SK-N-SH (cell line): ENCODE measurements around the gene KCNE2. TPM values are rescaled to one million over a fixed set of nuclear protein-coding genes. Genes with fewer than 3 reads are reported as not detected.

ENCODE experiments used
- CTCF ChIA-PET: fragments of 300-600, 350-600 bp; formaldehyde crosslinking; extraction: SDS; loops from one replicate; lab custom pipeline; 2021; lab: Yijun Ruan, JAX
- POLR2A ChIA-PET: fragments of 350-600 bp; sonication (Branson Sonifier 250); formaldehyde crosslinking; extraction: SDS; loops from one replicate; lab custom pipeline; 2020; ENCODE audit warnings: antibody characterized with exemption, inconsistent platforms; lab: Yijun Ruan, JAX
- DNase-seq: peaks from one replicate; pipeline ENCODE4 v3.0.0; 2012
- H2AFZ ChIP-seq: fragments of 200-600 bp; sonication (generic); 2 replicates; pipeline ENCODE4 v1.8.1; 2016; ENCODE audit warnings: antibody characterized with exemption, mild to moderate bottlenecking, low read depth
- H3F3A ChIP-seq: fragments of 200-600 bp; sonication (generic); replicated peaks from 2 replicates; pipeline ENCODE3; 2016; ENCODE audit warnings: antibody characterized with exemption, mild to moderate bottlenecking; ENCODE audit not compliant: insufficient read depth
- H3K27ac ChIP-seq, 2 experiments: fragments of 200-500 bp in 1 of 2; fragments of 200-600 bp in 1 of 2; sonication (Bioruptor generic) in 1 of 2; sonication (generic), shearing (Covaris generic) in 1 of 2; 2 replicates each; pipeline versions ENCODE4 v1.5.1 to v1.6.1; 2014 to 2016; ENCODE audit warnings: low read depth in 2 of 2, inconsistent platforms in 1 of 2, low read length in 1 of 2, mild to moderate bottlenecking in 1 of 2, mixed read lengths in 1 of 2
- H3K27me3 ChIP-seq: fragments of 200-600 bp; sonication (generic), shearing (Covaris generic); 2 replicates; pipeline ENCODE4 v1.6.1; 2016; ENCODE audit warnings: mixed run types; ENCODE audit not compliant: insufficient read depth
- H3K36me3 ChIP-seq, 2 experiments: fragments of 200-500 bp in 1 of 2; fragments of 200-600 bp in 1 of 2; sonication (Bioruptor generic) in 1 of 2; sonication (generic) in 1 of 2; replicated peaks in 1 of 2; 2 replicates each; pipeline versions ENCODE3 to v1.5.1; 2014 to 2016; ENCODE audit warnings: low read length in 1 of 2, mild to moderate bottlenecking in 1 of 2; ENCODE audit not compliant: insufficient read depth in 2 of 2, control insufficient read depth in 1 of 2
- H3K4me1 ChIP-seq, 2 experiments: fragments of 200-500 bp in 1 of 2; fragments of 200-600 bp in 1 of 2; sonication (Bioruptor generic) in 1 of 2; sonication (generic), shearing (Covaris generic) in 1 of 2; 2 replicates each; pipeline versions ENCODE4 v1.5.1 to v1.6.1; 2014 to 2016; ENCODE audit warnings: low read depth in 1 of 2, low read length in 1 of 2, mixed run types in 1 of 2; ENCODE audit not compliant: insufficient read depth in 2 of 2, control insufficient read depth in 1 of 2
- H3K4me2 ChIP-seq: fragments of 200-600 bp; sonication (generic), shearing (Covaris generic); 2 replicates; pipeline ENCODE4 v1.6.1; 2017; ENCODE audit warnings: mixed run types
- H3K4me3 ChIP-seq, 2 experiments: fragments of 200-500 bp in 1 of 2; fragments of 200-600 bp in 1 of 2; sonication (Bioruptor generic) in 1 of 2; sonication (generic), shearing (Covaris generic) in 1 of 2; 2 replicates each; pipeline versions ENCODE4 v1.5.1 to v1.8.1; 2014 to 2016; ENCODE audit warnings: low read depth in 2 of 2, inconsistent platforms in 1 of 2, low read length in 1 of 2, mild to moderate bottlenecking in 1 of 2, mixed read lengths in 1 of 2, moderate library complexity in 1 of 2
- H3K79me2 ChIP-seq: fragments of 200-600 bp; sonication (generic); 2 replicates; pipeline ENCODE4 v1.8.1; 2017; ENCODE audit warnings: mild to moderate bottlenecking; ENCODE audit not compliant: insufficient read depth
- H3K9ac ChIP-seq: fragments of 200-600 bp; sonication (generic); 2 replicates; pipeline ENCODE4 v1.6.1; 2017; ENCODE audit warnings: mixed run types
- H3K9me2 ChIP-seq: fragments of 200-600 bp; sonication (generic); 2 replicates; pipeline ENCODE4 v1.6.1; 2017; ENCODE audit warnings: mixed run types
- H3K9me3 ChIP-seq: fragments of 200-600 bp; sonication (generic); 2 replicates; pipeline ENCODE4 v1.6.1; 2017; ENCODE audit warnings: mixed run types, mild to moderate bottlenecking, moderate library complexity
- H4K20me1 ChIP-seq: fragments of 200-600 bp; sonication (generic); 2 replicates; pipeline ENCODE4 v1.6.1; 2017; ENCODE audit warnings: mild to moderate bottlenecking, mixed run types; ENCODE audit not compliant: insufficient read depth
- CTCF ChIP-seq: fragments of 200-600 bp; sonication (generic); IDR thresholded peaks from 2 replicates; pipeline ENCODE4 v1.6.1; 2017; ENCODE audit warnings: antibody characterized with exemption, mild to moderate bottlenecking, moderate library complexity
- FOSL2 ChIP-seq: IDR thresholded peaks from 2 replicates; pipeline ENCODE4 v1.4.0; 2012; ENCODE audit warnings: low read depth, mild to moderate bottlenecking, moderate library complexity, borderline replicate concordance
- FOXM1 ChIP-seq: IDR thresholded peaks from 2 replicates; pipeline ENCODE4 v1.4.0; 2012; ENCODE audit warnings: low read depth, mild to moderate bottlenecking
- IRF3 ChIP-seq: fragments of 150-350 bp; IDR thresholded peaks from 2 replicates; pipeline ENCODE4 v1.6.1; 2016; ENCODE audit warnings: mild to moderate bottlenecking, low read depth, low read length
- JUND ChIP-seq: IDR thresholded peaks from 2 replicates; pipeline ENCODE4 v1.4.0; 2012
- MEF2A ChIP-seq: IDR thresholded peaks from 2 replicates; pipeline ENCODE4 v1.4.0; 2012; ENCODE audit warnings: low read depth, borderline replicate concordance
- NRF1 ChIP-seq: IDR thresholded peaks from 2 replicates; pipeline ENCODE4 v1.6.1; 2012; ENCODE audit warnings: low read depth, mild to moderate bottlenecking, low read length
- RAD21 ChIP-seq: IDR thresholded peaks from 2 replicates; pipeline ENCODE4 v1.6.1; 2012; ENCODE audit warnings: mild to moderate bottlenecking, low read length
- RFX5 ChIP-seq: IDR thresholded peaks from 2 replicates; pipeline ENCODE4 v1.6.1; 2012; ENCODE audit warnings: mild to moderate bottlenecking, improper control_type of control experiment, low read length
- RXRA ChIP-seq: IDR thresholded peaks from 2 replicates; pipeline ENCODE4 v1.4.0; 2012; ENCODE audit warnings: low read depth, mild to moderate bottlenecking, borderline replicate concordance
- TAF1 ChIP-seq: IDR thresholded peaks from 2 replicates; pipeline ENCODE4 v1.6.1; 2012; ENCODE audit warnings: low read depth, mild to moderate bottlenecking, low read length, moderate library complexity, borderline replicate concordance
- TCF12 ChIP-seq: IDR thresholded peaks from 2 replicates; pipeline ENCODE4 v1.4.0; 2012
- USF2 ChIP-seq: fragments of 150-350 bp; IDR thresholded peaks from 2 replicates; pipeline ENCODE4 v1.6.1; 2017; ENCODE audit warnings: antibody characterized with exemption, low read length, low read depth, borderline replicate concordance
- WGBS: methylation state at CpG from one replicate; pipeline ENCODE4 v1.1.6; 2017; ENCODE audit warnings: low lambda C conversion rate; 5-methylcytosine and 5-hydroxymethylcytosine counted together
- polyA plus RNA-seq, 3 experiments: library from polyadenylated mRNA; depleted of rRNA; stranded (reverse); fragments of >200 nt; gene quantifications; 2 replicates each; pipeline ENCODE4 v1.2.3, GENCODE V29; 2012

KCNE2 gene
- polyA plus RNA-seq, 1 of the 3 experiments (the other 2 are of a cell fraction) = 0.05 TPM

GRCh38 chr21:34336756-34337391 is 26.9 kb upstream of the KCNE2 start:
- TF ChIP-seq TAF1 (no peak), FOXM1 (no peak), FOSL2 (no peak), MEF2A (no peak), RAD21 (no peak), USF2 (no peak), CTCF (no peak), IRF3 (no peak), RXRA (no peak), NRF1 (no peak), TCF12 (no peak), JUND (no peak)
- Histone ChIP-seq H3K27me3 (no peaks in the 10 kb centered on the region; the same call in 1 of the 2 replicates), H3K9ac (no peak overlapping the region), H3K79me2 (no peaks in the 10 kb centered on the region), H3K4me2 (no peak overlapping the region), H3K4me3 (no peak overlapping the region), H3K9me3 (no peaks in the 10 kb centered on the region), H3F3A (no peaks in the 10 kb centered on the region), H2AFZ (no peak overlapping the region), H3K4me1 (no peaks in the 10 kb centered on the region; a peak in 1 of 4 replicates), H4K20me1 (no peaks in the 10 kb centered on the region), H3K36me3 (no peaks in the 10 kb centered on the region), H3K27ac (no peak overlapping the region), H3K9me2 (no peaks in the 10 kb centered on the region)
- POLR2A ChIA-PET = no interaction called here
- WGBS = 68% methylated on average over 11 of the region's 13 CpGs
- DNase-seq = no peak
- CTCF ChIA-PET = interaction anchor here (1.3 to 4.1 kb wide), 4 partner anchors 9 to 413 kb away, joined by 3 to 18 read pairs (median 11); no protein-coding TSS in a partner anchor

GRCh38 chr21:34337741-34338140 is 26.1 kb upstream of the KCNE2 start:
- CTCF ChIA-PET = interaction anchor here (1.1 to 4.1 kb wide), 5 partner anchors 9 to 414 kb away, joined by 3 to 18 read pairs (median 7); partner anchors contain the start of genes MRPS6 and SLC5A3
- TF ChIP-seq MEF2A (0 out of 2 replicates have a peak, but pooled peaks have one; percentile 18), USF2 (no peak), RFX5 (no peak)
- TF ChIP-seq, all 33 proteins: peak for 1
- Histone ChIP-seq H3K9me2 (no peaks in the 10 kb centered on the region), H3K9me3 (no peaks in the 10 kb centered on the region), H3K27ac (no peak overlapping the region), H4K20me1 (no peaks in the 10 kb centered on the region), H3K9ac (no peak overlapping the region), H3K27me3 (no peaks in the 10 kb centered on the region), H2AFZ (no peak overlapping the region), H3K4me1 (no peaks in the 10 kb centered on the region; a peak in 1 of 4 replicates), H3K4me3 (no peak overlapping the region), H3F3A (no peaks in the 10 kb centered on the region), H3K79me2 (no peaks in the 10 kb centered on the region), H3K4me2 (no peak overlapping the region), H3K36me3 (no peaks in the 10 kb centered on the region)
- 48% methylated on average over 6 of the region's 6 CpGs for WGBS
- POLR2A ChIA-PET = no interaction called here
- DNase-seq = no peak
